Upper lobe of right lung (tissue), 1 donor: ENCODE results near the gene KLHL17. TPM values are rescaled to one million over a fixed set of nuclear protein-coding genes. Genes with fewer than 3 reads are reported as not detected.

ENCODE experiments used
- ATAC-seq: fragments of 200-7000 bp; cut with Tn5 transposase; one replicate; pipeline ENCODE4 v1.9.1; 2020; ENCODE audit warnings: mild to moderate bottlenecking, moderate library complexity
- DNase-seq: peaks from one replicate; pipeline ENCODE4 v3.0.0-alpha.2; 2020
- H3K27ac ChIP-seq: fragments of 200-600 bp; one replicate; pipeline ENCODE4 v1.8.0; 2022
- H3K27me3 ChIP-seq: fragments of 200-600 bp; one replicate; pipeline ENCODE4 v1.8.0; 2022; ENCODE audit warnings: mild to moderate bottlenecking
- H3K36me3 ChIP-seq: fragments of 200-600 bp; one replicate; pipeline ENCODE4 v1.8.0; 2022
- H3K4me1 ChIP-seq: fragments of 200-600 bp; one replicate; pipeline ENCODE4 v1.8.0; 2022
- H3K4me3 ChIP-seq: fragments of 200-600 bp; one replicate; pipeline ENCODE4 v1.8.0; 2022; ENCODE audit warnings: mild to moderate bottlenecking
- H3K9me3 ChIP-seq: fragments of 200-600 bp; one replicate; pipeline ENCODE4 v1.8.0; 2022
- intact Hi-C: fragments of 100-400 bp; cut with DNase I; formaldehyde crosslinking; loops from one replicate; pipeline ENCODE4 v1.11.0; 2022
- total RNA-seq: library from RNA; stranded (reverse); fragmentation: NEBNext Ultra II Directional; extraction: Animal tissue kit (Norgen Biotek cat#: 25700); gene quantifications from one replicate; pipeline ENCODE4 v1.2.1, GENCODE V29; 2021
- TF ChIP-seq, protein P1 (sequence below): fragments of 200-600 bp; IDR thresholded peaks from one replicate; pipeline ENCODE4 v1.8.0; 2022; ENCODE audit warnings: antibody characterized with exemption
- donor health status: DM: no; HTN: yes; CAD: no; lungs with severe emphysema.

Gene KLHL17
- total RNA-seq, 1 donor from 2014 or later: 17.0 TPM

DNA sequence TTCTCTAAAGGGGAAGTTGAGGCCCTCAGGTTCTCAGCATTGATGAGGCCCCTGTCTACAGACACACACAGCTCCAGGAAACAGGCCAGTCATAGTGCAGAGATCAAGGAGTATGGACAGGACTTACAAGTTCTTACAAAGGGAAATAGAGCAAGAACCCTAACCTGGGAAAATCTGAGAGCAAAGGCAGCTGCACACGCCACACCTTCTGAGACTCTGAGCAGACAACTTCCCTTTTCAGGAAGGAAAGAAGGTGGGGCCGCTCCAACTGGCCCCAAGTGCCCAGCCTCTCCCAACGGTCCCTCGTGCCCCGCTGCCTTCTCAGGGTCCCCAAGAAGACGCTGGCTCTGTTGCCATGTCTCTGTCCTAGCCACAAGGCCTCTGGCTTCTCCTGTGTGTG lies 4.9 kb upstream of the KLHL17 start:
- no peaks in the 10 kb centered on the region for H3K27me3 ChIP-seq
- H3K36me3 ChIP-seq: peaks cover 62% of the 10 kb centered on the region
- intact Hi-C loops: no loop called here

DNA sequence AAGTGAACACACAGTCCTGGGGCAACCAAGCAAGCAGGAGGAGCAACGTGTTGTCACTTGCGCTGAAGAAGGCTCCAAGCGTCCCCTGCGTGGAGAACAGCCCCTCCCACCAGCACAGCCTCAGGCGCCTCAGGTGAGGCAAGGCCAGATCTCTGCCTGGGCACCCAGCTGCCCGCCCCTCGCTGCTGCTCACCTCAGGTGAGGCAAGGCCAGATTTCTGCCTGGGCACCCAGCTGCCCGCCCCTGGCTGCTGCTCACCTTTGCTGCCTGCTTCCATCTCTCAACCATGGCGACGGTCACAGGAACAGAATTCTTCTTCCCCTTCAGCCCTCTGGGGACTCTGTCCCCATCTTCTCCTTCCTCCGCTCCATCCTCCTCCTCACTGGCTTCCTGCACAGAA lies 3.7 kb upstream of the KLHL17 start:
- no peak for DNase-seq
- peaks cover 21% of the 10 kb centered on the region for H3K4me1 ChIP-seq
- no peaks in the 10 kb centered on the region for H3K27me3 ChIP-seq
- H3K27ac ChIP-seq: no peak overlapping the region
- H3K36me3 ChIP-seq: peaks cover 52% of the 10 kb centered on the region
- no peak overlapping the region for H3K4me3 ChIP-seq
- no peak for ATAC-seq
- TF ChIP-seq, protein P1, sequence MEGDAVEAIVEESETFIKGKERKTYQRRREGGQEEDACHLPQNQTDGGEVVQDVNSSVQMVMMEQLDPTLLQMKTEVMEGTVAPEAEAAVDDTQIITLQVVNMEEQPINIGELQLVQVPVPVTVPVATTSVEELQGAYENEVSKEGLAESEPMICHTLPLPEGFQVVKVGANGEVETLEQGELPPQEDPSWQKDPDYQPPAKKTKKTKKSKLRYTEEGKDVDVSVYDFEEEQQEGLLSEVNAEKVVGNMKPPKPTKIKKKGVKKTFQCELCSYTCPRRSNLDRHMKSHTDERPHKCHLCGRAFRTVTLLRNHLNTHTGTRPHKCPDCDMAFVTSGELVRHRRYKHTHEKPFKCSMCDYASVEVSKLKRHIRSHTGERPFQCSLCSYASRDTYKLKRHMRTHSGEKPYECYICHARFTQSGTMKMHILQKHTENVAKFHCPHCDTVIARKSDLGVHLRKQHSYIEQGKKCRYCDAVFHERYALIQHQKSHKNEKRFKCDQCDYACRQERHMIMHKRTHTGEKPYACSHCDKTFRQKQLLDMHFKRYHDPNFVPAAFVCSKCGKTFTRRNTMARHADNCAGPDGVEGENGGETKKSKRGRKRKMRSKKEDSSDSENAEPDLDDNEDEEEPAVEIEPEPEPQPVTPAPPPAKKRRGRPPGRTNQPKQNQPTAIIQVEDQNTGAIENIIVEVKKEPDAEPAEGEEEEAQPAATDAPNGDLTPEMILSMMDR: no peak
- intact Hi-C loops: no loop called here
- no peaks in the 10 kb centered on the region for H3K9me3 ChIP-seq

More for the DNA sequence above, 4.9 kb upstream of the KLHL17 start:
- peaks cover 16% of the 10 kb centered on the region for H3K4me1 ChIP-seq
- no peak overlapping the region for H3K27ac ChIP-seq
- no peaks in the 10 kb centered on the region for H3K9me3 ChIP-seq
- TF ChIP-seq, protein P1: no peak
- ATAC-seq: no peak
- no peak overlapping the region for H3K4me3 ChIP-seq
- DNase-seq: no peak

DNA sequence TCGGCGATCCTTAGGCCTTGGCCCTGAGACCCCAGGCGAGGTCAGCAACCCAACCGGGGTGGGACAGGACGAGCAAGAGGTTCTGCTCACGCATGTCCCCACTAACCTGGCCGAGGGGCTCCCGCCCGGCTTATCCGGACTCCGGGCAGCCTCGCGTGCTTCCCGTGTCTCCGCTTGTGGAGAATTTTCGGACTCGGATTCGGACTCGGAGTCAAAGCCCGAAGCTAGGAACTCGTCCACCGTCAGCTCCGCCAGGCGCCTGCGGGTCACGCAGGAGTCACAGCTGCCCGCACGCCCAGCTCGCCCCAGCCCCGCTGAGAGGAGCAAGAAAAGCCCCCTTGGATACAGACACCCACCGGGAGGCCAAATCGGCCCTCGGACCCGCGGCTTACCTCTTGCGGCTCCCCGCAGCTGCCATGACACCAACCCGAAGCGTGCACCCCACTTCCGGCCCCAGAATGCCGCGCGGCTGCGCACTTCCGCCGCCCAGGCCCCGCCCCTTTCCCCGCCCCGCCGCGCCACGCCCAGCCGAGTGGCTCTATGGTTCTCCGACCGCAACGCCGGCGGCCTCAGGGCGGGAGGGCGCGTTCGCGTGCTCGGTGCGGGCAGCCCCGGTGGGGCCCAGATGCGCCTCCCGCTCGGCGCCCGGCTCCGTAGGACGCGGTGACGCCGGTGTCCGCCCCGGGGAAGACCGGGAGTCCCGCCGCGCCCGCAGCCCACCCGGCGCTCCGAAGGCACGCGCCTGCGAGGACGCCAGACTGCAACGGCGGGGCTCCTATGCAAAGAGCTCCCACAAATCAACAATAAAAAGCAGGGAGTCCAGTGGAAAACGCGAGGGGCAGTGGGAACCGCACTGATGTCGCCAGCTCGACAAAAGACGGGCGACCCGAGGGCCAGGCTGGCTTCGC lies 1.3 kb upstream of the KLHL17 start, which contains the start of gene NOC2L:
Gene NOC2L, minus strand, starts transcription at position 434 of the 908 bp plus-strand sequence. Its CDS starts 16 bp downstream, at position 418.
- intact Hi-C loops: no loop called here
- peak; percentile 97 for DNase-seq
- Histone ChIP-seq H3K9me3 (no peaks in the 10 kb centered on the region), H3K27me3 (no peaks in the 10 kb centered on the region), H3K36me3 (peaks cover 28% of the 10 kb centered on the region), H3K27ac (peak within 1 kb of the TSS; percentile 80), H3K4me3 (peak within 1 kb of the TSS; percentile 100), H3K4me1 (peaks cover 21% of the 10 kb centered on the region)
- peak; percentile 96 for ATAC-seq
- TF ChIP-seq, protein P1: no peak

DNA sequence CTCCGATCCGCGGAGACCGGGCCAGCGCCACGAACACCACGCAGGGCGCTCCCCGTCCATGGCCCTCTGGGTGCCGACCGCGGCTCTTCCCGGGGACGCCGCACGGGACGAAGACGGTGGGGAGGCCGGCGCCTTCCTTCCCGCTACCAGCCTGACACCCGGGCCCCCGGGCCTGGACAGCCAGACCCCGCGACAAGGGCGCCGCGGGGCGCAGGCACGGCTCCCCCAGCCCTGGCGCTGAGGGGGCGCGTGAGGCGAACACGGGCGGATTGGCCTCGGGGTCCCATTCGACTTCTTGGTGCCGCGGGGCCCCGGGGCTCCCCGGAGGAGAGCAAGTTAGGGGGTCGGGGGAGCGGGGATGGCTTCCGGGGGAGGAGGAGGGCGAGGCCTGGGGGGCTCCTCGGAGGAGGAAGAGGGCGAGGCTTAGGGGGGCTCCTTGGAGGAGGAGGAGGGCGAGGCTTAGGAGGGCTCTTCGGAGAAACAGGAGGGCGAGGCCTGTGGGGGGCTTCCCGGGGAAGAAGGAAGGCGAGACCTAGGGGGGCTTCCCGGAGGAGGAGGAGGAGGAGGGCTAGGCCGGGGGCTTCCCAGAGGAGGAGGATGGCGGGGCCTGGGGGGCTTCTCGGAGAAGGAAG lies 537 bp upstream of the KLHL17 start:
- DNase-seq (no peak), ATAC-seq (no peak)
- H3K27me3 ChIP-seq: no peaks in the 10 kb centered on the region
- no peak overlapping the region for H3K27ac ChIP-seq
- intact Hi-C loops: loop anchor here (10.0 kb wide), 1 partner anchor 55 kb away; no protein-coding TSS in a partner anchor
- H3K4me1 ChIP-seq: peaks cover 21% of the 10 kb centered on the region
- peak overlapping the region; percentile 100 for H3K4me3 ChIP-seq
- TF ChIP-seq, protein P1: no peak
- H3K36me3 ChIP-seq: peaks cover 20% of the 10 kb centered on the region
- no peaks in the 10 kb centered on the region for H3K9me3 ChIP-seq

GRCh38 chr1:961132-961669 lies 817 bp downstream of the KLHL17 start:
- Histone ChIP-seq H3K36me3 (peaks cover 7% of the 10 kb centered on the region), H3K4me3 (peak overlapping the region; percentile 100), H3K27ac (no peak overlapping the region), H3K27me3 (no peaks in the 10 kb centered on the region), H3K4me1 (peaks cover 26% of the 10 kb centered on the region), H3K9me3 (no peaks in the 10 kb centered on the region)
- TF ChIP-seq, protein P1: no peak
- ATAC-seq: no peak
- DNase-seq: no peak
- intact Hi-C loops: loop anchor here (10.0 kb wide), 1 partner anchor 56 kb away; no protein-coding TSS in a partner anchor
